ENCODE measurements around the gene DCDC2. TPM values are rescaled to one million over a fixed set of nuclear protein-coding genes. Genes with fewer than 3 reads are reported as not detected.

DCDC2 gene
- total RNA-seq, 1 experiment from 2014 or later: 191 TPM

DNA sequence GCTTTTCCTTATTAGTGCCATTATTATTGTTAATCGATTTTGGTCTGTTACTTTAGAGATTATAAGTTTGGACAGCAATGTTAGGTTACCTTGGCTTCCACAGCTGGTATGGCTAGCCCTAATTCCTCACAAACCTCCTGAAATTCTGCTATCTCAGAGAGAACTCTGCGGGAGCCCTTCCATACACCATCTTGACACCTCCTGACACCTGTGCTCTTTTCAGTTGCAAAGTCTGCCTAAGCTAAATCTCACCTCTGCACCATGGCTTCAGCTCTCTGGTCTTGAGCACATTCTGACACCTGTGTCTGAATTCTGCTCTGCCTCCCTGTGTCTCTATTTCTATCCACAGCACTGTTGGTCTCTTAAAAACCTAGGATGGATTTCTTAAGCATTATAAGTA lies 106.5 kb downstream of the DCDC2 start:
- no TSS peak for BruUV-seq (replicated peaks)
- DNase-seq: no peak
- Mint-ChIP-seq H3K27me3 (ENCODE audit: insufficient read depth, unreplicated experiment) (no peaks in the 10 kb centered on the region), H3K27ac (ENCODE audit: unreplicated experiment) (peak overlapping the region; percentile 1), H3K4me1 (ENCODE audit: low read depth, unreplicated experiment) (peaks cover 11% of the 10 kb centered on the region), H3K9me3 (ENCODE audit: unreplicated experiment) (no peaks in the 10 kb centered on the region), H3K36me3 (ENCODE audit: insufficient read depth, unreplicated experiment) (peaks cover 81% of the 10 kb centered on the region), H3K4me3 (ENCODE audit: unreplicated experiment) (no peak overlapping the region)
- H3K4me1 ChIP-seq: no peaks in the 10 kb centered on the region
- CTCF ChIA-PET: no interaction called here
- no peaks in the 10 kb centered on the region for H3K27me3 ChIP-seq (replicated peaks; ENCODE audit: control insufficient read depth, insufficient read depth, low read length)
- intact Hi-C loops (cut with micrococcal nuclease; ENCODE audit: unreplicated experiment): no loop called here
- H3K36me3 ChIP-seq (ENCODE audit: control insufficient read depth, insufficient read depth, low read length): peaks cover 1% of the 10 kb centered on the region; the same call in 1 of the 2 replicates
- POLR2A ChIA-PET: no interaction called here
- H3K9me3 ChIP-seq: peaks cover 5% of the 10 kb centered on the region
- TF ChIP-seq, protein P1, sequence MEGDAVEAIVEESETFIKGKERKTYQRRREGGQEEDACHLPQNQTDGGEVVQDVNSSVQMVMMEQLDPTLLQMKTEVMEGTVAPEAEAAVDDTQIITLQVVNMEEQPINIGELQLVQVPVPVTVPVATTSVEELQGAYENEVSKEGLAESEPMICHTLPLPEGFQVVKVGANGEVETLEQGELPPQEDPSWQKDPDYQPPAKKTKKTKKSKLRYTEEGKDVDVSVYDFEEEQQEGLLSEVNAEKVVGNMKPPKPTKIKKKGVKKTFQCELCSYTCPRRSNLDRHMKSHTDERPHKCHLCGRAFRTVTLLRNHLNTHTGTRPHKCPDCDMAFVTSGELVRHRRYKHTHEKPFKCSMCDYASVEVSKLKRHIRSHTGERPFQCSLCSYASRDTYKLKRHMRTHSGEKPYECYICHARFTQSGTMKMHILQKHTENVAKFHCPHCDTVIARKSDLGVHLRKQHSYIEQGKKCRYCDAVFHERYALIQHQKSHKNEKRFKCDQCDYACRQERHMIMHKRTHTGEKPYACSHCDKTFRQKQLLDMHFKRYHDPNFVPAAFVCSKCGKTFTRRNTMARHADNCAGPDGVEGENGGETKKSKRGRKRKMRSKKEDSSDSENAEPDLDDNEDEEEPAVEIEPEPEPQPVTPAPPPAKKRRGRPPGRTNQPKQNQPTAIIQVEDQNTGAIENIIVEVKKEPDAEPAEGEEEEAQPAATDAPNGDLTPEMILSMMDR (IDR thresholded peaks at IDR 0.05; ENCODE audit: insufficient read depth in 1 of 2, low read depth in 1 of 2, low read length in 1 of 2, severe bottlenecking in 1 of 2, unreplicated experiment in 1 of 2): no peak
- H3K4me3 ChIP-seq (ENCODE audit: low read depth, low read length): no peak overlapping the region

DNA sequence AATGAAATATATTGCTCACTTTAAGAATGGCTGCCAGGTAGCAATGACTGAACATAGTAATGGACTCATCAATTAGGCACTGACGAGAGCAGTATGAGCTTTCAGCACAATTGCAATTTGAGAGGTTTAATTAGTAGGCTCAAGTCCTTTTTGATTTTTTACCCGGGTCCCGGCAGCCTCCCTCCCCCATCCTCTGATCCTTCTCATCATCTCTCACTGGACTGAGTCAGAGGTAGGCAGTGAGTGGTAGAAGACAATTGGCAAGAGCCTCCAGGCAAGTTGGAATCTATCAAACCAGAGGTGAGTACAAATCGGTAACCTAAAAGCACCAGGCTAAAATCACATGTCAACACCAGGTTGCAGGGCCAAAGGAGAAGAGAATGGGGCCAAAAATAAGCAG lies 107.9 kb downstream of the DCDC2 start:
- Mint-ChIP-seq H3K4me3 (ENCODE audit: unreplicated experiment) (no peak overlapping the region), H3K27ac (ENCODE audit: unreplicated experiment) (no peak overlapping the region), H3K36me3 (ENCODE audit: insufficient read depth, unreplicated experiment) (peaks cover 79% of the 10 kb centered on the region), H3K4me1 (ENCODE audit: low read depth, unreplicated experiment) (peaks cover 18% of the 10 kb centered on the region), H3K27me3 (ENCODE audit: insufficient read depth, unreplicated experiment) (no peaks in the 10 kb centered on the region), H3K9me3 (ENCODE audit: unreplicated experiment) (no peaks in the 10 kb centered on the region)
- POLR2A ChIA-PET: no interaction called here
- TF ChIP-seq, protein P1 (IDR thresholded peaks at IDR 0.05; ENCODE audit: insufficient read depth in 1 of 2, low read depth in 1 of 2, low read length in 1 of 2, severe bottlenecking in 1 of 2, unreplicated experiment in 1 of 2): no peak
- CTCF ChIA-PET: no interaction called here
- H3K27me3 ChIP-seq (replicated peaks; ENCODE audit: control insufficient read depth, insufficient read depth, low read length): no peaks in the 10 kb centered on the region
- intact Hi-C loops (cut with micrococcal nuclease; ENCODE audit: unreplicated experiment): no loop called here
- H3K4me1 ChIP-seq: no peaks in the 10 kb centered on the region
- peaks cover 1% of the 10 kb centered on the region; the same call in 1 of the 2 replicates for H3K36me3 ChIP-seq (ENCODE audit: control insufficient read depth, insufficient read depth, low read length)
- peaks cover 4% of the 10 kb centered on the region for H3K9me3 ChIP-seq
- no peak for DNase-seq
- no peak overlapping the region for H3K4me3 ChIP-seq (ENCODE audit: low read depth, low read length)
- BruUV-seq (replicated peaks): no TSS peak

- Mint-ChIP-seq H3K27ac (ENCODE audit: unreplicated experiment) (no peak overlapping the region), H3K4me3 (ENCODE audit: unreplicated experiment) (no peak overlapping the region), H3K4me1 (ENCODE audit: low read depth, unreplicated experiment) (peaks cover 7% of the 10 kb centered on the region), H3K9me3 (ENCODE audit: unreplicated experiment) (no peaks in the 10 kb centered on the region), H3K27me3 (ENCODE audit: insufficient read depth, unreplicated experiment) (no peaks in the 10 kb centered on the region), H3K36me3 (ENCODE audit: insufficient read depth, unreplicated experiment) (peaks cover 90% of the 10 kb centered on the region)
- peaks cover 3% of the 10 kb centered on the region for H3K36me3 ChIP-seq (ENCODE audit: control insufficient read depth, insufficient read depth, low read length)
- no peak overlapping the region for H3K4me3 ChIP-seq (ENCODE audit: low read depth, low read length)
- H3K4me1 ChIP-seq: no peaks in the 10 kb centered on the region
- H3K27me3 ChIP-seq (replicated peaks; ENCODE audit: control insufficient read depth, insufficient read depth, low read length): no peaks in the 10 kb centered on the region
- ChIA-PET CTCF (no interaction called here), POLR2A (no interaction called here)
- TF ChIP-seq, protein P1 (IDR thresholded peaks at IDR 0.05; ENCODE audit: insufficient read depth in 1 of 2, low read depth in 1 of 2, low read length in 1 of 2, severe bottlenecking in 1 of 2, unreplicated experiment in 1 of 2): no peak
- BruUV-seq (replicated peaks): no TSS peak
- intact Hi-C loops (cut with micrococcal nuclease; ENCODE audit: unreplicated experiment): no loop called here
- no peaks in the 10 kb centered on the region for H3K9me3 ChIP-seq
- DNase-seq: no peak
Observed at GRCh38 chr6:24245275-24245674, 112.6 kb downstream of the DCDC2 start.

Measured in Caco-2 (cell line).